Pons (tissue), 1 donor: Measurements from ENCODE around the gene BCLAF3.

Source experiments
- DNase-seq: peaks from one replicate; pipeline ENCODE4 v3.0.0-alpha.2; 2016; ENCODE audit warnings: low spot score

The BCLAF3 gene

DNA sequence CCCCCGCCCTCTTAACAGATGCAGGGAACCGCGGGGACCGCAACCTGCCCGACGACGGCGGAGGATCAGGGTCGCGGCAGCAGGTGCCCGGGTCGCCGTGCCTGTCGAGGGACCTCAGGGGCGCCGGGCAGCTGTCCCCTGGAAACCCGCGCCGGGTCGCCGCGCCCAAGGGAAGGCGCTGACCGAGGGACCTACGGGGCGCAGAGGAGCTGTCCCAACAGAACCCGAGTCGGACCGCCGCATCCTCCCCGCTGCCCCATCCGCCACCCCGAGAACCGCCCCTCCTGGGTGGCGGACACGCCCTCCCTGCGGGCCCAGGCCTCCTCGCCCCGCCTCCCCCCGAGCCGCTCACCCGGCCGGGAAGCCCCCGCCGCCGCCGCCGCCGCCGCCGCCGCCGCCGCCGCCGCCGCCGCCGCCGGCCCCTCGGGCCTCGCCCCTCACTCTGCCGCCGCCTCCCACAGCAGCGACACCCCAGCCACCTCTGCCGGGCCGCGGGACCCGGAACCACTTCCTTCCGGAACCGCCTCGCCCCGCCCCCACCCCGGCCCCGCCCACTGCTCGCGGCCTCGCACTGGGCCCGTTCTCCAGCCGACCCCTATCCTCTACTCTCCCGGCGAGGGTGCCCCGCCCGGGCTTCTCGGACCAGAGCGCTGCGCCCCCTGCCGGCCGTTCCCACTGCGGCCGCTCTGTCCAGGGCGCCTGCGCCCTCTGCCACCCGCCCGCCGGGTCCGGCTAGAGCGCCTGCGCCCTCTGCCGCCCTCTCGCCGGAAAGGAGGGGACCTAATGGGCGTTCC is at the start of gene BCLAF3:
TSS of gene BCLAF3 (minus strand) at position 506 of the 794 bp plus-strand sequence. CDS start 20,797 bp downstream, outside the sequence.
- peak; percentile 79 for DNase-seq

- DNase-seq = no peak
These were observed 48.1 kb upstream of the BCLAF3 start for GRCh38 chrX:20038966-20039365.

DNA sequence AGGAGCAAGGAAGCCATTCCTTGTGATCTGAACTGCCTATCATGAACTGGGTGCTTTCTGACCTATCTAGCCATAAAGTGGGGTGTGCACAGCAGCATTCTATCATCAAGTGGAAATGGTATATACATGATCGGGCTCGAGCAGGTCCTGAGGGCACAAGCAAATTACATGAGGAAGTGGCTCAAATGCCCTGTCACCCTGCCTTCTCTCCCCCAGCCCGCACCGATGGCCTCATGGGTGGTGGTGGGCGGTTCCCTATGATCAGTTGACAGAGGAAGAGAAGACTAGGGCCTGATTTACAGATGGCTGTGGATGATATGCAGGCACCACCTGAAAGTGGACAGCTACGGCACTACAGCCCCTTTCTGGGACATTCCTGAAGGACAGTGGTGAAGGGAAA is 46.3 kb upstream of the BCLAF3 start:
- DNase-seq = no peak

- no peak for DNase-seq
These were observed 41.3 kb upstream of the BCLAF3 start for GRCh38 chrX:20032201-20032600.

DNA sequence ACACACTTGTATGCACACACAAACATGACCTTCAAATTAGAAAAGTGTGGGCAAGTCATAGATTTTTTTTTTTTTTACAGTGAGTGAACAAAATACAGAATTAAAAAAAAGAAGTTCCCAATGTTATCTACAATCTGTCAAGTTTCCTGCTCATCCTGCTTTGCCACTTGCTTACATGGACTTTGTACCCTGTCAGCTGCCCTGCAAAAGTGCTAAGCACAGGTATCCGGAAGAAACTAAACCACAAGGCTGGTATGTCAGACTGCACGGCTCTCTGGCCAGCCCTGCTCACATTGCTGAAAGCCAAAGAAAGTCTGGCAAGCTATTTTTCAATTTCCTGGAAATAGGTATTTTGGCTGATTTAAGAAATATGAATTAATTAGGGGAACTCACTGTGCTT is 38.9 kb upstream of the BCLAF3 start:
- DNase-seq = no peak

- no peak for DNase-seq
These were observed 37.7 kb upstream of the BCLAF3 start for GRCh38 chrX:20028588-20028987.

GRCh38 chrX:20026278-20026677 is 35.4 kb upstream of the BCLAF3 start:
- no peak for DNase-seq

DNA sequence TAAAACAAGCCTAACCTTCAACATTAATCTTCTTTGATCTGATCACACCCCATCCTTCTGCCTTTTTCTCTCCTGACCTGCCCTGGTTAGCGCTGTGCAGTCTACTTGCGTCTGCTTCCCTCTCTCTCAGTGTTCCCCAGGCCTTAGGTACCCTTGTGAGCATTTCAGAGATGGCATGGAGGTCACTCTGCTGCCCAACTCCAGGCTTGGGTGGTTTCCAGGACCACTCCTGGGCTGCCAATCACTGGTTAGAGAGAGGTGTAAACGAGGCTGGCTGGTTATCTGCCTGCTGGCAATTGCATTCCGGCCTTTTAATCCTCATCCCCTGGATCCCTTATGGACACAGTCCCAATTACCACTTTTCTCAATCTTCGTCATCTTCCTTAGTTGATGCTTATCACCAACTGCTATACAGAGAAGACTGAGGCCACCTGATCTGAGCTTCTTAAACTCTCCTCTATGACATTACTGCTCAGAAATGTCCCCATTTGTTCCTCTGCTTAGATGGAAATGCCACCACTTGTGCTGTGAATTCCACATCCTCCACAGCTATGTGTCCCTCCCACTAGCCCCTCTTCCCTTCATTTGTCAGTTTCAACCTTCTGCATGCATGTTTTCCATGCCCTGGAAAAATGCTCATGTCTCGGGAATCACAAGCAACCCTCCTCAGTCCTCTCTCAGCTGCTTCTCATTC is 29.0 kb upstream of the BCLAF3 start:
- DNase-seq = no peak

DNA sequence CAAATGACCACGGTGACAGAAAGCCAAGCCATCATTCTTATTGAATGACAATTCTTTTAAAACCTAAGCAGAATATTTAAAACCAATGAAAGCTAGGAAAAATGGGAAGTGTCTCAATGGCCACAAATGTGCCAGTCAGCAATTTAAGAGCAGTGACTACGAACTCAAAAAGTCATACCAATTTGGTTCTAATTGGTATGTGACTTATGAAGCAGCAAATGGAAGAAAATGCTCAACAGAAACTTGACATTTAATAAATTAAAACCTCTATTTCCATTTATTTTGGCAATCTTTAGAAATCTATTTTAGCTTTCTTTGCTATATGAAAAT is 25.7 kb upstream of the BCLAF3 start:
- DNase-seq = no peak

DNA sequence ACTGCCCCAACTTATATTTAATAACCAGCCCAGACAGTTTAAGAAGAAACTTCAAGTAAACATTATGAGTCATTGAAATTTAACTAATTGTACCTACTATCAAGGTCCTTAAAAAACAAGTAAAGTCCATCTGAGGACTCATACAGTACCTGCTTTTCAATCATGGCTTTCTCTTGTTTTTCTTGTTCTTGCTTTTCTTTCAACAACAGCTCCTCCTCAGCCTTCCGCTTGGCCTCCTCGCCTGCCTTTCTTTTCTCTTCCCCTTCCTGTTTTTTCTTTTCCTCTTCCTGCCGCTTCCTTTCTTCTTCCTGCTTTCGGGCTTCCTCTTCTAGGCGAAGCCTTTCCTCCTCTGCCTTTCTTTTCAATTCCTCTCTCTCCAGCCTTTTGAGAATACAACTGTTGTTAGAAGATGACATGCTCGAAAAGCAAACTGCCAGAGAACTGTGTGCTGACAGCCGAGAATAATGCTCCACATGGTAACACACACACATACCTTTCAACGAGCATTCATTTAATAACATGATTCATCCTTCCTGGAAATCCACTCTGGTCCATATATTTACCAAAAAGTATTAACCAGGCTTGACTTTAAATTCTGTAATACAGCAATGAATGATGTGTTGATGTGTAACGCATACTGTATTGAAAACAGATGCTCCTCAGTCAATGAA is 25.2 kb upstream of the BCLAF3 start:
- DNase-seq = no peak

- DNase-seq = no peak
These were observed 24.6 kb upstream of the BCLAF3 start for GRCh38 chrX:20015422-20015821.

DNA sequence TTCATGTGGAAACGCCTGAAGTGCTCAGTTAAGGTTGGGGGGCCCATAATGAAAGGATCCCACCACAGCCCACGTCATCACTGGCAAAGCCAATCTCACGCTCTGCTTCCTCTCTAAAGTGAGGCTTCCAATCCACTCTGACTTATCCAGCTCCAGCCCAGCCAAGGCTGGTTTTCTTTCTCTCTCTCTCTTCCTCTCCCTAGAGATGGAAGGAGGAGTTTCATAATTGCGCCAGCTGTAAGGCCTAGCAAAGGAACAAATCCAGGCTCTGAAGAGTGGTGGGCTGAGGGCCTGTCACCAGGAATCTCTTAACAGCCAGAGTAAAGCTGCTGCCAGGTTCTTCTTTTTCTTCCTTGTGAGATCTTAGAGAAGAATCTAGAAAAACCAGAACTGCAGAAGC is 20.7 kb upstream of the BCLAF3 start:
- no peak for DNase-seq

GRCh38 chrX:20007962-20008622 is 17.2 kb upstream of the BCLAF3 start:
- DNase-seq = no peak

- DNase-seq = no peak
These were observed 15.0 kb upstream of the BCLAF3 start for GRCh38 chrX:20005883-20006282.

DNA sequence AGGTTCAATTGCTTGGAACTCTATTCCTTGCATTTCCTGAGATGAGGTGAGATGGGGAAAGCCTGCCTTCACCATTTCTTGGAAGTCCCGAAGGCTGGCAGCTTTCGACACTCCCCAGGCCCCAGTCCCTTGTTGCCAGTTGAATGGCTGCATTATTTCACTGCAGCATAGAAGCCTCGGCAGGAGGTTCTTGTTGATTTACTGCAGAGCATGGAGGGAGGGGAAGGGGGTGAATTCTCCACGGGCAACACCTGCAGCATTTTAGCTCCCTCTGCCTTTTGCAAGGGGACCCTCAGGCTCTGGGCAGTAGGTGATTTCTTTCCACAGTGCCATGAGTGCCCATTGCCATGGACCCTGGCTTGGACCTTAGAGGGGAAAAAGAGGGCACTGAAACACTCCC is 10.7 kb upstream of the BCLAF3 start:
- DNase-seq = no peak

- no peak for DNase-seq
These were observed 473 bp upstream of the BCLAF3 start for GRCh38 chrX:19991350-19991718.

- peak; percentile 6 for DNase-seq
These were observed 708 bp downstream of the BCLAF3 start for GRCh38 chrX:19990151-19990555.

GRCh38 chrX:19987856-19988255 is 3.0 kb downstream of the BCLAF3 start:
- DNase-seq = no peak

DNA sequence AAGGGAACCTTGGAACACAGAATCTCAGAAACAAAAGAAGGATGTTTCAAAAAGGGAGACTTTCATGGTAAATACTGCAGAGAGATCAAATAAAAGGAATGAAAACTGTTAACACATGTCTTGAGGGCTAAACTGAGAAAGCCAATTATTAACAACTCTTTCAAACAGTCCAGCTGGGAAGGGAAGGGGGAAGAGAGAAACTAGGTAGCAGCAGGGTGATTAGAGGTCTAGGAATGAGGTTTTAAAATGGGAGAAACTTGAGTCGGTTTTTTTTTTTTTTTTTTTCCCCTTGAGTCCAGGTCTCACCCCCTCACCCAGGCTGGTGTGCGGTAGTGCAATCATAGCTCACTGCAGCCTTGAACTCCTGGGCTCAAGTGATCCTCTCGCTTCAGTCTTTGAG is 4.3 kb downstream of the BCLAF3 start:
- DNase-seq = no peak

GRCh38 chrX:19981947-19982346 is 8.9 kb downstream of the BCLAF3 start:
- DNase-seq = no peak

- DNase-seq = no peak
These were observed 15.0 kb downstream of the BCLAF3 start for GRCh38 chrX:19975845-19976244.

GRCh38 chrX:19972984-19973383 is 17.9 kb downstream of the BCLAF3 start:
- DNase-seq = no peak

DNA sequence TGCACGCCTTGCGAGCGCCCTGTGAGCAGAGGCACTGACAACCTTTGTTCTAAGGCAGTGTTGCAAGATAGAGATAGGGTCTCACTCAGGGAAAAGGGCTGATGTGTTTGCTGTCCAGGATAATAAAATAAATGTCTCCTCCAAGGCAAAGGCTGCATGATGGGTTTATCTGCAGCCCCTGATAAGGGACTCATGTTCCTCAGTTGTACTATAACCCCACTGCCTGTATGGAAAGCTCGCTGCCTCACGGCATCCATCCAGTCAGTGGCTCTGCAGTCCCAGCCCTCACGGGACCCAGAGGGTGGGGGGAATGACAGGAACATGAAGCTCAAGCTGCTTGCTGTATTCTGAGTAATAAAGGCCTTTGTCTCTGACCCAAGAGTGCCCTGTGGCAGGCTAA is 22.6 kb downstream of the BCLAF3 start:
- peak; percentile 12 for DNase-seq
